ENCODE results near the gene FAM221B. TPM values are rescaled to one million over a fixed set of nuclear protein-coding genes. Genes with fewer than 3 reads are reported as not detected.

The FAM221B gene
- total and polyA plus RNA-seq, 2 experiments from 2014 or later, result 0.47 TPM; not detected in 1

GRCh38 chr9:35852876-35853865 is 24.6 kb upstream of the FAM221B start (continued):
- TF ChIP-seq NANOG (IDR thresholded peaks at IDR 0.05; ENCODE audit: borderline replicate concordance) (no peak), EZH2phosphoT487 (IDR thresholded peaks at IDR 0.05; ENCODE audit: unreplicated experiment) (no peak), POLR2AphosphoS5 (IDR thresholded peaks at IDR 0.05; ENCODE audit: low read depth) (no peak), CREB1 (CRISPR knock-in tag; IDR thresholded peaks at IDR 0.05; ENCODE audit: low read depth) (no peak)

DNA sequence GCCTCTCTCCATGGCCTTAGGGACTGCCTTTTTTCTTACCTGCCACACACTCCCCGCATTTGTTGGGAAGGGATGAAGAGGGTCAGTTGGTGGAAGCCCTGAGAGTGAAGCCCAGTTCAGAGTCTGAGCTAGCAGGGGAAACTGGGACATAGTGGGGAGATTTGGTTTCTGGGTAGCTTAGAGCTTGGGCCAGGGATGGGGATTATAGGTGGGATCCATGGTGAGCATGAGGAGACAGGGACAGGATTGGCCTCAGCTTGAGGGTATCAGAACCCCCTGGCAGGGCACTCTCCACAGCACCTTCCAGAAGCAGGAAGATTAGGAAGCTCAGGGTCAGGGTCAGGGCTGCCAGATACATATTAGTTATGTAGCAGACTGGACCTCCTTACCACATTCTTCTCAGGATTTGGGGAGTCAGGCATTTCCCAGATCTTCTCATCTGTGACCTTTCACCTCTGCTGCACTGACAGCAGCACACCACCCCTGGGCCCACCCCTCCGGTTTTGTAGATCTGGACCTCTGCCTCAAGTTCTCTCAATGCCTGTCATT is 23.8 kb upstream of the FAM221B start:
- Histone ChIP-seq H3F3A (replicated peaks; ENCODE audit: low read depth) (no peaks in the 10 kb centered on the region), H3K27ac (ENCODE audit: low read depth) (no peak overlapping the region), H3K27me3 (ENCODE audit: insufficient read depth) (peaks cover 2% of the 10 kb centered on the region; the same call in 1 of the 2 replicates), H3K79me2 (replicated peaks; ENCODE audit: insufficient read depth) (no peaks in the 10 kb centered on the region), H3K4me1 (ENCODE audit: insufficient read depth) (no peaks in the 10 kb centered on the region; the same call in 1 of the 2 replicates), H2AFZ (no peak overlapping the region), H3K4me3 (no peak overlapping the region), H3K9me2 (ENCODE audit: insufficient read depth) (no peaks in the 10 kb centered on the region), H3K4me2 (no peak overlapping the region), H4K20me1 (replicated peaks; ENCODE audit: insufficient read depth) (no peaks in the 10 kb centered on the region), H3K36me3 (ENCODE audit: insufficient read depth) (no peaks in the 10 kb centered on the region)
- Mint-ChIP-seq H3K36me3 (ENCODE audit: low read depth) (peaks cover 3% of the 10 kb centered on the region; the same call in 2 of the 3 replicates), H3K4me3 (no peak overlapping the region), H3K4me1 (no peaks in the 10 kb centered on the region; the same call in 2 of the 3 replicates), H3K27me3 (ENCODE audit: insufficient read depth, low read depth, poor library complexity) (peaks cover 2% of the 10 kb centered on the region), H3K27ac (no peak overlapping the region), H3K9me3 (no peaks in the 10 kb centered on the region)
- no peak for DNase-seq (ENCODE audit: low spot score)
- no peak for ATAC-seq
- TF ChIP-seq, protein P1, sequence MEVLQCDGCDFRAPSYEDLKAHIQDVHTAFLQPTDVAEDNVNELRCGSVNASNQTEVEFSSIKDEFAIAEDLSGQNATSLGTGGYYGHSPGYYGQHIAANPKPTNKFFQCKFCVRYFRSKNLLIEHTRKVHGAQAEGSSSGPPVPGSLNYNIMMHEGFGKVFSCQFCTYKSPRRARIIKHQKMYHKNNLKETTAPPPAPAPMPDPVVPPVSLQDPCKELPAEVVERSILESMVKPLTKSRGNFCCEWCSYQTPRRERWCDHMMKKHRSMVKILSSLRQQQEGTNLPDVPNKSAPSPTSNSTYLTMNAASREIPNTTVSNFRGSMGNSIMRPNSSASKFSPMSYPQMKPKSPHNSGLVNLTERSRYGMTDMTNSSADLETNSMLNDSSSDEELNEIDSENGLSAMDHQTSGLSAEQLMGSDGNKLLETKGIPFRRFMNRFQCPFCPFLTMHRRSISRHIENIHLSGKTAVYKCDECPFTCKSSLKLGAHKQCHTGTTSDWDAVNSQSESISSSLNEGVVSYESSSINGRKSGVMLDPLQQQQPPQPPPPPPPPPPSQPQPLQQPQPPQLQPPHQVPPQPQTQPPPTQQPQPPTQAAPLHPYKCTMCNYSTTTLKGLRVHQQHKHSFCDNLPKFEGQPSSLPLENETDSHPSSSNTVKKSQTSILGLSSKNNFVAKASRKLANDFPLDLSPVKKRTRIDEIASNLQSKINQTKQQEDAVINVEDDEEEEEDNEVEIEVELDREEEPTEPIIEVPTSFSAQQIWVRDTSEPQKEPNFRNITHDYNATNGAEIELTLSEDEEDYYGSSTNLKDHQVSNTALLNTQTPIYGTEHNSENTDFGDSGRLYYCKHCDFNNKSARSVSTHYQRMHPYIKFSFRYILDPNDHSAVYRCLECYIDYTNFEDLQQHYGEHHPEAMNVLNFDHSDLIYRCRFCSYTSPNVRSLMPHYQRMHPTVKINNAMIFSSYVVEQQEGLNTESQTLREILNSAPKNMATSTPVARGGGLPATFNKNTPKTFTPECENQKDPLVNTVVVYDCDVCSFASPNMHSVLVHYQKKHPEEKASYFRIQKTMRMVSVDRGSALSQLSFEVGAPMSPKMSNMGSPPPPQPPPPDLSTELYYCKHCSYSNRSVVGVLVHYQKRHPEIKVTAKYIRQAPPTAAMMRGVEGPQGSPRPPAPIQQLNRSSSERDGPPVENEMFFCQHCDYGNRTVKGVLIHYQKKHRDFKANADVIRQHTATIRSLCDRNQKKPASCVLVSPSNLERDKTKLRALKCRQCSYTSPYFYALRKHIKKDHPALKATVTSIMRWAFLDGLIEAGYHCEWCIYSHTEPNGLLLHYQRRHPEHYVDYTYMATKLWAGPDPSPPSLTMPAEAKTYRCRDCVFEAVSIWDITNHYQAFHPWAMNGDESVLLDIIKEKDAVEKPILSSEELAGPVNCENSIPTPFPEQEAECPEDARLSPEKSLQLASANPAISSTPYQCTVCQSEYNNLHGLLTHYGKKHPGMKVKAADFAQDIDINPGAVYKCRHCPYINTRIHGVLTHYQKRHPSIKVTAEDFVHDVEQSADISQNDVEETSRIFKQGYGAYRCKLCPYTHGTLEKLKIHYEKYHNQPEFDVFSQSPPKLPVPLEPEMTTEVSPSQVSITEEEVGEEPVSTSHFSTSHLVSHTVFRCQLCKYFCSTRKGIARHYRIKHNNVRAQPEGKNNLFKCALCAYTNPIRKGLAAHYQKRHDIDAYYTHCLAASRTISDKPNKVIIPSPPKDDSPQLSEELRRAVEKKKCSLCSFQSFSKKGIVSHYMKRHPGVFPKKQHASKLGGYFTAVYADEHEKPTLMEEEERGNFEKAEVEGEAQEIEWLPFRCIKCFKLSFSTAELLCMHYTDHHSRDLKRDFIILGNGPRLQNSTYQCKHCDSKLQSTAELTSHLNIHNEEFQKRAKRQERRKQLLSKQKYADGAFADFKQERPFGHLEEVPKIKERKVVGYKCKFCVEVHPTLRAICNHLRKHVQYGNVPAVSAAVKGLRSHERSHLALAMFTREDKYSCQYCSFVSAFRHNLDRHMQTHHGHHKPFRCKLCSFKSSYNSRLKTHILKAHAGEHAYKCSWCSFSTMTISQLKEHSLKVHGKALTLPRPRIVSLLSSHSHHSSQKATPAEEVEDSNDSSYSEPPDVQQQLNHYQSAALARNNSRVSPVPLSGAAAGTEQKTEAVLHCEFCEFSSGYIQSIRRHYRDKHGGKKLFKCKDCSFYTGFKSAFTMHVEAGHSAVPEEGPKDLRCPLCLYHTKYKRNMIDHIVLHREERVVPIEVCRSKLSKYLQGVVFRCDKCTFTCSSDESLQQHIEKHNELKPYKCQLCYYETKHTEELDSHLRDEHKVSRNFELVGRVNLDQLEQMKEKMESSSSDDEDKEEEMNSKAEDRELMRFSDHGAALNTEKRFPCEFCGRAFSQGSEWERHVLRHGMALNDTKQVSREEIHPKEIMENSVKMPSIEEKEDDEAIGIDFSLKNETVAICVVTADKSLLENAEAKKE (CRISPR knock-in tag; IDR thresholded peaks at IDR 0.05), result no peak
- TF ChIP-seq JUNB (IDR thresholded peaks at IDR 0.05; ENCODE audit: unreplicated experiment) (no peak), EZH2 (IDR thresholded peaks at IDR 0.05; ENCODE audit: low read depth, unreplicated experiment) (no peak), NANOG (IDR thresholded peaks at IDR 0.05; ENCODE audit: borderline replicate concordance) (no peak), ETS1 (IDR thresholded peaks at IDR 0.05) (no peak), ZNF114 (CRISPR knock-in tag; IDR thresholded peaks at IDR 0.05) (no peak), POLR2AphosphoS5 (IDR thresholded peaks at IDR 0.05; ENCODE audit: low read depth) (no peak), CREB1 (CRISPR knock-in tag; IDR thresholded peaks at IDR 0.05; ENCODE audit: low read depth) (no peak), EZH2phosphoT487 (IDR thresholded peaks at IDR 0.05; ENCODE audit: unreplicated experiment) (no peak), CTCF (conservative IDR thresholded peaks at IDR 0.05; ENCODE audit: low read depth in 2 of 2) (no peak), ZNF331 (CRISPR knock-in tag; IDR thresholded peaks at IDR 0.05; ENCODE audit: low read depth) (no peak)

Data from GM23338 (cell line).